Measurements from ENCODE around the gene IL33.

The IL33 gene

GRCh38 chr9:6237267-6237666, 21.7 kb downstream of the IL33 start:
- no peak for ATAC-seq
- TF ChIP-seq ZFP30 (CRISPR knock-in tag; IDR thresholded peaks at IDR 0.05) (no peak), ARNTL (CRISPR knock-in tag; IDR thresholded peaks at IDR 0.05; ENCODE audit: borderline replicate concordance, low read depth) (no peak), BACH2 (CRISPR knock-in tag; IDR thresholded peaks at IDR 0.05; ENCODE audit: borderline replicate concordance) (no peak), ZNF70 (CRISPR knock-in tag; IDR thresholded peaks at IDR 0.05) (no peak), GLIS3 (CRISPR knock-in tag; IDR thresholded peaks at IDR 0.05) (no peak), CSRNP3 (CRISPR knock-in tag; IDR thresholded peaks at IDR 0.05) (no peak), CSDC2 (CRISPR knock-in tag; IDR thresholded peaks at IDR 0.05) (no peak), SNAI2 (CRISPR knock-in tag; IDR thresholded peaks at IDR 0.05) (no peak), ZNF565 (CRISPR knock-in tag; conservative IDR thresholded peaks at IDR 0.05; ENCODE audit: low read depth) (no peak), ZNF8 (CRISPR knock-in tag; IDR thresholded peaks at IDR 0.05) (no peak), ZC3H10 (CRISPR knock-in tag; IDR thresholded peaks at IDR 0.05) (no peak), OSR1 (CRISPR knock-in tag; IDR thresholded peaks at IDR 0.05) (no peak), PPARA (CRISPR knock-in tag; IDR thresholded peaks at IDR 0.05; ENCODE audit: borderline replicate concordance) (no peak), RARB (CRISPR knock-in tag; IDR thresholded peaks at IDR 0.05) (no peak), TCF4 (CRISPR knock-in tag; IDR thresholded peaks at IDR 0.05; ENCODE audit: borderline replicate concordance) (no peak), ISL1 (CRISPR knock-in tag; IDR thresholded peaks at IDR 0.05) (no peak)
- TF ChIP-seq, protein P1, sequence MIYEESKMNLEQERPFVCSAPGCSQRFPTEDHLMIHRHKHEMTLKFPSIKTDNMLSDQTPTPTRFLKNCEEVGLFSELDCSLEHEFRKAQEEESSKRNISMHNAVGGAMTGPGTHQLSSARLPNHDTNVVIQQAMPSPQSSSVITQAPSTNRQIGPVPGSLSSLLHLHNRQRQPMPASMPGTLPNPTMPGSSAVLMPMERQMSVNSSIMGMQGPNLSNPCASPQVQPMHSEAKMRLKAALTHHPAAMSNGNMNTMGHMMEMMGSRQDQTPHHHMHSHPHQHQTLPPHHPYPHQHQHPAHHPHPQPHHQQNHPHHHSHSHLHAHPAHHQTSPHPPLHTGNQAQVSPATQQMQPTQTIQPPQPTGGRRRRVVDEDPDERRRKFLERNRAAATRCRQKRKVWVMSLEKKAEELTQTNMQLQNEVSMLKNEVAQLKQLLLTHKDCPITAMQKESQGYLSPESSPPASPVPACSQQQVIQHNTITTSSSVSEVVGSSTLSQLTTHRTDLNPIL (CRISPR knock-in tag; IDR thresholded peaks at IDR 0.05; ENCODE audit: low read depth), result no peak
- TF ChIP-seq, protein P2, sequence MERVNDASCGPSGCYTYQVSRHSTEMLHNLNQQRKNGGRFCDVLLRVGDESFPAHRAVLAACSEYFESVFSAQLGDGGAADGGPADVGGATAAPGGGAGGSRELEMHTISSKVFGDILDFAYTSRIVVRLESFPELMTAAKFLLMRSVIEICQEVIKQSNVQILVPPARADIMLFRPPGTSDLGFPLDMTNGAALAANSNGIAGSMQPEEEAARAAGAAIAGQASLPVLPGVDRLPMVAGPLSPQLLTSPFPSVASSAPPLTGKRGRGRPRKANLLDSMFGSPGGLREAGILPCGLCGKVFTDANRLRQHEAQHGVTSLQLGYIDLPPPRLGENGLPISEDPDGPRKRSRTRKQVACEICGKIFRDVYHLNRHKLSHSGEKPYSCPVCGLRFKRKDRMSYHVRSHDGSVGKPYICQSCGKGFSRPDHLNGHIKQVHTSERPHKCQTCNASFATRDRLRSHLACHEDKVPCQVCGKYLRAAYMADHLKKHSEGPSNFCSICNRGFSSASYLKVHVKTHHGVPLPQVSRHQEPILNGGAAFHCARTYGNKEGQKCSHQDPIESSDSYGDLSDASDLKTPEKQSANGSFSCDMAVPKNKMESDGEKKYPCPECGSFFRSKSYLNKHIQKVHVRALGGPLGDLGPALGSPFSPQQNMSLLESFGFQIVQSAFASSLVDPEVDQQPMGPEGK (CRISPR knock-in tag; IDR thresholded peaks at IDR 0.05; ENCODE audit: borderline replicate concordance), result no peak
- TF ChIP-seq, protein P3, sequence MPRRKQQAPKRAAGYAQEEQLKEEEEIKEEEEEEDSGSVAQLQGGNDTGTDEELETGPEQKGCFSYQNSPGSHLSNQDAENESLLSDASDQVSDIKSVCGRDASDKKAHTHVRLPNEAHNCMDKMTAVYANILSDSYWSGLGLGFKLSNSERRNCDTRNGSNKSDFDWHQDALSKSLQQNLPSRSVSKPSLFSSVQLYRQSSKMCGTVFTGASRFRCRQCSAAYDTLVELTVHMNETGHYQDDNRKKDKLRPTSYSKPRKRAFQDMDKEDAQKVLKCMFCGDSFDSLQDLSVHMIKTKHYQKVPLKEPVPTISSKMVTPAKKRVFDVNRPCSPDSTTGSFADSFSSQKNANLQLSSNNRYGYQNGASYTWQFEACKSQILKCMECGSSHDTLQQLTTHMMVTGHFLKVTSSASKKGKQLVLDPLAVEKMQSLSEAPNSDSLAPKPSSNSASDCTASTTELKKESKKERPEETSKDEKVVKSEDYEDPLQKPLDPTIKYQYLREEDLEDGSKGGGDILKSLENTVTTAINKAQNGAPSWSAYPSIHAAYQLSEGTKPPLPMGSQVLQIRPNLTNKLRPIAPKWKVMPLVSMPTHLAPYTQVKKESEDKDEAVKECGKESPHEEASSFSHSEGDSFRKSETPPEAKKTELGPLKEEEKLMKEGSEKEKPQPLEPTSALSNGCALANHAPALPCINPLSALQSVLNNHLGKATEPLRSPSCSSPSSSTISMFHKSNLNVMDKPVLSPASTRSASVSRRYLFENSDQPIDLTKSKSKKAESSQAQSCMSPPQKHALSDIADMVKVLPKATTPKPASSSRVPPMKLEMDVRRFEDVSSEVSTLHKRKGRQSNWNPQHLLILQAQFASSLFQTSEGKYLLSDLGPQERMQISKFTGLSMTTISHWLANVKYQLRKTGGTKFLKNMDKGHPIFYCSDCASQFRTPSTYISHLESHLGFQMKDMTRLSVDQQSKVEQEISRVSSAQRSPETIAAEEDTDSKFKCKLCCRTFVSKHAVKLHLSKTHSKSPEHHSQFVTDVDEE (CRISPR knock-in tag; IDR thresholded peaks at IDR 0.05), result no peak
- TF ChIP-seq, protein P4, sequence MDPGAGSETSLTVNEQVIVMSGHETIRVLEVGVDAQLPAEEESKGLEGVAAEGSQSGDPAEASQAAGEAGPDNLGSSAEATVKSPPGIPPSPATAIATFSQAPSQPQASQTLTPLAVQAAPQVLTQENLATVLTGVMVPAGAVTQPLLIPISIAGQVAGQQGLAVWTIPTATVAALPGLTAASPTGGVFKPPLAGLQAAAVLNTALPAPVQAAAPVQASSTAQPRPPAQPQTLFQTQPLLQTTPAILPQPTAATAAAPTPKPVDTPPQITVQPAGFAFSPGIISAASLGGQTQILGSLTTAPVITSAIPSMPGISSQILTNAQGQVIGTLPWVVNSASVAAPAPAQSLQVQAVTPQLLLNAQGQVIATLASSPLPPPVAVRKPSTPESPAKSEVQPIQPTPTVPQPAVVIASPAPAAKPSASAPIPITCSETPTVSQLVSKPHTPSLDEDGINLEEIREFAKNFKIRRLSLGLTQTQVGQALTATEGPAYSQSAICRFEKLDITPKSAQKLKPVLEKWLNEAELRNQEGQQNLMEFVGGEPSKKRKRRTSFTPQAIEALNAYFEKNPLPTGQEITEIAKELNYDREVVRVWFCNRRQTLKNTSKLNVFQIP (CRISPR knock-in tag; IDR thresholded peaks at IDR 0.05; ENCODE audit: borderline replicate concordance, low read depth), result no peak

GRCh38 chr9:6239048-6239461, 23.4 kb downstream of the IL33 start:
- ATAC-seq, result no peak
- TF ChIP-seq RARB (CRISPR knock-in tag; IDR thresholded peaks at IDR 0.05), result no peak
- TF ChIP-seq TOX (CRISPR knock-in tag; IDR thresholded peaks at IDR 0.05; ENCODE audit: borderline replicate concordance), result no peak
- no peak for TF ChIP-seq ARNTL (CRISPR knock-in tag; IDR thresholded peaks at IDR 0.05; ENCODE audit: borderline replicate concordance, low read depth)
- TF ChIP-seq CSRNP3 (CRISPR knock-in tag; IDR thresholded peaks at IDR 0.05), result no peak
- TF ChIP-seq ZFP30 (CRISPR knock-in tag; IDR thresholded peaks at IDR 0.05), result no peak
- TF ChIP-seq OSR1 (CRISPR knock-in tag; IDR thresholded peaks at IDR 0.05), result no peak
- no peak for TF ChIP-seq TCF4 (CRISPR knock-in tag; IDR thresholded peaks at IDR 0.05; ENCODE audit: borderline replicate concordance)
- no peak for TF ChIP-seq ZNF70 (CRISPR knock-in tag; IDR thresholded peaks at IDR 0.05)
- no peak for TF ChIP-seq ZNF565 (CRISPR knock-in tag; conservative IDR thresholded peaks at IDR 0.05; ENCODE audit: low read depth)
- TF ChIP-seq ZFP3 (CRISPR knock-in tag; IDR thresholded peaks at IDR 0.05), result no peak
- TF ChIP-seq, protein P2 (CRISPR knock-in tag; IDR thresholded peaks at IDR 0.05; ENCODE audit: borderline replicate concordance), result no peak
- TF ChIP-seq, protein P4 (CRISPR knock-in tag; IDR thresholded peaks at IDR 0.05; ENCODE audit: borderline replicate concordance, low read depth), result no peak
- TF ChIP-seq ZC3H10 (CRISPR knock-in tag; IDR thresholded peaks at IDR 0.05), result no peak

All from SK-N-SH treated with all-trans-retinoic acid at 6 μM for 48 hours (cell line).